Hematopoietic multipotent progenitor cell treated with erythropoietin and hydrocortisone succinate and interleukin-3 and kit ligand, for 17 days (in vitro differentiated cells): ENCODE measurements around the gene TRNP1.
A peak's percentile ranks its signal among the peaks of the same experiment; 100 is the strongest.

Source experiments
- DNase-seq: peaks from one replicate; pipeline ENCODE4 v3.0.0-alpha.2; 2015; ENCODE audit warnings: low spot score

Gene TRNP1

DNA sequence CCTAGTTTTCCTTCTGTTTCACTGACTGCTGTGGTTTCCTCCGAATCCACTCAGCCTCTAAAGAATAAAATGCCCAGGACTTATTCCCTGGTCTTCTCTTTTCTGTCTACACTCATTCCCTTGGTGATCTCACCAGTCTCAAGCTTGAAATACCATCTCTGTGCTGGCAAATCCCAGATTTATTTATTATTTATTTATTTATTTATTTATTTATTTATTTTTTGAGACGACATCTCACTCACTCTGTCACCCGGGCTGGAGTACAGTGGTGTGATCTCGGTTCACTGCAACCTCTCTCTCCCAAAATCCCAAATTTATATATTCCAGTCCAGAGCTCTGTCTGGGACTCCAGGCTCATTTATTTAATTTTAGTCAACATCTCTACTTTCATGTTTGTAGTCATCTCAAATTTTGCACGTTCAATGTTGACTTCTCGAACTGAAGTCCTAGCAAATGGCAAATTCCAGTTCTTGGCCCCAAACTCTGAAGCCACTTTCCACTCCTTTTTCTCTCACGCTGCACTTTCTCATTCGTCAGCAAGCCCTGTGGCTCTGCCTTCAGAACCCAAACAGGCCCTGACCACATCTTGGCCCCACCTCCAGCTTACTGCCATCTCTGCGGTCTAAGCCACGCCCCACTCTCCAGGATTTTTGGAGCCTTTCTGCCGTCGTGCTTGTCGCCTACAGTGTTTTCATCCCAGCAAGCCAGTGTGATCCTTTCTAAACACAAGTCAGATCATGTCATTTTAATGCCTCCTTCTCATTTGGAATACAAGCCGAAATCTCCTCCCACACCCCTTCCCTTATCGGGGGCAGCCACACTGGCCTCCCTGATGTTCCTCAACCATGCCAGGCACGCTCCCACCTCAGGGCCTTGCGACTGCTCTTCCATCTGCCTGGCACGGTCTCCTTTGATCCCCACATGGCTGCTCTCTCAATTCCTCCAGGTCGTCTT lies 33.4 kb downstream of the TRNP1 start:
- DNase-seq = no peak

DNA sequence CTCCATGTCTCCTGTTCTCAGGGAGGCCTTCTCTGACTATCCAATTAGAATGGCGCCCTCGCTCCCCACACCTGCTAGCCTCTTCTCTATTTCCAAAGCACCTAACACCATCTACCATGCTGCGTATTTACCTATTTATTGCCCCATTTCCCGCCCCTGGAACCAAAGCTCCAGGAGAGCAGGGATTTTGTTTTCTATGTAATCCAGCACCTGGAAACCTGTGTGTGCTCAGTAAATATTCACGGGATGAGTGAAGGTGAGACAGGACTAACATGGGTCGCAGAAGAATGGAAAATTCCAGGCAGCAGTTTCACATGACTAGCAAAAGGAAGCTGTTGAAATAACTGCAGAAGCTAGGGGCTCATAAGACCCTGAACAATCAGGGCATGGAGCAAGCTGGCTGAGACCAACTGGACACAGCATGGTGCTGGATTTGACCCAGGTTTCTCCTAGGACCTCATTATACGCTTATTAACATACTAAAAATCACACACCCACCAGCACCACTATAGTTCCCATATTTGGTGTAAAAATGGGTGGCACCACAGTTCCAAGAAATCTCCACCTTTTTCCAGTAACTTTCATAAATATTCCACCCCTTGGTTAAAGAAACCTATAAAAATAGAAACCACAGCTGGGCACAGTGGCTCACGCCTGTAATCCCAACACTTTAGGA lies 34.2 kb downstream of the TRNP1 start:
- no peak for DNase-seq

DNA sequence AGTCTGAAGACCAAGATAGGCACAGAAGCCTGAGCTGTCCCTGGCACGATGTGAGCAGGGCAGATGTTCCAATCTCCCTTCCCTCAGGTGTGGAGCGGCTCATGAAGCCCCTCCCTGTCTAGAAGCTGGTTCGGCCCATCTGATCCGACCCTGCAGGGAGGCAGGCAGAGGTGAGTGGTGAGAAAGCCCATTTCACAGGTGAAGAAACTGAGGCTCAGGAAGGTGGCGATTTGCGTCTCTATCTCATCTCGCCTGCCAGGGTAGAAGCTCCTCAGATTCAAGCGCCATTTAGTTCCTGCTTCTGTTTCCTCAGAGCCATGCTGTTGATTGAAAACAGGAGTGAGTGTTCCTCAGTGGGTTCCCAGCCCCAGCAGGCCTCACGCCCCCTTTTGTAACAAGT lies 36.0 kb downstream of the TRNP1 start:
- no peak for DNase-seq

DNA sequence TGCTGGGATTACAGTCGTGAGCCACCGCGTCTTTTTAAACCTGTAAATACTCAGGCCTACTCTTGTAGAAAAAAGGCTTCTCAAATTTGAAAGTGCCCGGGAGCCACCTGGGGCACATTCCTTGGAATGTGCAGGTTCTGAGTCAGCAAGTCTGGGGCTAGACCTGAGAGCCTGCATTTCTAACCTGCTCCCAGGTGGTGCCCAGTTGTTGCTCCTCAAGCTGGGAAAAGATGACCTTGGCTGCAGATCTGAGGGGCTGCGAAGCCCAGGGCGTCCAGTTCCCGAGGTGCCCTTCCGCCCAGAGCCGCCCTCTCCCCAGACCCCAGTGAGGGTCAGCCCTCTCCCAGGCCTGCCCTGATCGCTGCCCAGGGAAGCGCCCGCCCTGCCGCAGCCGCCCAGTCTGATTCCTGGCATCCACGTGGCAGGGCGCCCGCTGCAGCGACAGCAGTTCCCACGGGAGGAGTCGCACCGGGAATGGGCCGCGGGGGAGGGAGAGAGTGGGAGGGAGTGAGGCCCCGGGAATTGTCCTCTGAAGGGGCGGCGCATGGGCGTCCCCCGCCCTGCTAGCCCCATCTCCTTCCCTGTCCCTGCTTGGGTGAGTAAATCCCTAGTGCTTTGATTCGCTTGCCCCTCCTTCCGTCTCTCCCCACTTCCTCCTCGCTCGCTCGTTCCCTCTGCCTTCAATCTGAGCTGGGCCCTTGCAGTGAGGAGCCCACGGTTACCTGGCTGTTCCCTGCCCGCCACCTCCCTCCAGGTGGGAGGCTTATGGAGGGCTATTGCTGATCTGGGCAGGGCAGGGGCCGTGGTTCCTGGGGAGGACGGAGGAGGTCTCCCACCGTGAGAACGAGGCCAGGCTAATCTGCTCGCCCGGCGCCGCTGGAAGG lies 38.0 kb downstream of the TRNP1 start:
- no peak for DNase-seq

DNA sequence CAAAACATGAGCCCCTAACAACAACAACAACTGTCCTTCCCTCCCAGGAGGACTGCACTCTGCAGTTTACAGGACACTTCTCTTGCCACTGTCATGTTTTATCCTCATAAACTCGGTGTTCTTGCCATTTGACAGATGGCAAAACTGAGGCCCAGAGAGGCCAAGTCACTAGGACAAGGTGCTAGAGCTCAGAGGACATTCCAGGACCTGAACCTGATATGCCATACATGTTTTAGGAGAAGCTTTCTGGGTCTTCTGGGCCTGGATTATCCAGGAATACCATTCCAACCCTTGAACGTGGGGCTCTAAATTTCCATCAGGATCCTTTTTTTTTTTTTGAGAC lies 38.6 kb downstream of the TRNP1 start:
- DNase-seq = no peak

DNA sequence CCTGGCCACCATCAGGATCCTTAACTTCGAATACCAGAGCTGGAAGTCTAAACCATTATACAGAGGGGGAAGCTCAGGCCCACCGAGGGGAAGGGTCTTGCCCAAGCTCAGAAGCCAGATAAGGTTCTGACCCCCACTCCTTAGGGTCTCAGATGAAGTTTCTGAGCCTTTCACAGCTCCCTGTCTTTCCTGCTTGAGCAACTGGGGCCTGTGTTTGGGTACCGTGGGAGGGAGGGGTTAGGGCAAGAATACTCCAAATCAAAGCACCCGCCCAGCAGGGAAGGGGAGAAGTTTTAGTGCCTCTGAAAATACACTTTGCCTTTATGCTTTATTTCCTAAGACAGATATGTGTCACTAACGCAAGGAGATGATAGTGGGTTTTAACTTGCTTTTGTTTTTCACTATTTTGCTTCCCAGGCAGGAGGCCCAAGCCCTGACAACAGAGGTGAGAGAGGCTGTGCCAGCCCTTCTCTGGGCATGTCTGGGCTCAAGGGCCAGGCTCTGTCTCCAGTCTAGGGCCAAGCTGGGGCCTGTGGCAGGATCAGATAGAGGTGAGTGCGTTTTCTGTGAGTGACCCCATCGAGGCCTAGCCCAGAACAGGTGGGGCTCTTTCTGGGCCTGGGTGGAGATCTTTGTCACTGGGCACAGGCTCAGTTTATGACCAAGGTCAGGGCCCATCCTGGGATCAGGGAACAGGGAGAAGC lies 39.7 kb downstream of the TRNP1 start:
- no peak for DNase-seq

DNA sequence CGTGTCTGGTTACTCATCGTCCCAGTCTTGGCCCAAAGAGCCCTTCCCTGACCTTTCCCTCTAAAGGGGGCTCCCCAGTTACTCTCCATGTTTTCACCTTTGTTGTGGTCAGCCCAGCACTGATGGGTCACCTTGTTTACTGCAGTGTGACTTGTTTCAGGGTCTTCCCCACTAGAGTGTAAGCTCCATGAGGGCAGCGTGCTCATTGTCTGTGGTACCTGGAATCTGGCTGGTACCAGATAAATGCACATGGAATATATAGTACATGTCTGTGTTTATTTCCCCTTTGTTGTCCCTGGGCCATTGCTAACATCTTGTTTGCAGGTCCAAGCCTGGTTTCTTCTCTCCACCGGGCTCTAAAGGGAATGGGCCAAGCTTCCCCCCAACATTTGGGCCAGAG lies 41.9 kb downstream of the TRNP1 start:
- no peak for DNase-seq

DNA sequence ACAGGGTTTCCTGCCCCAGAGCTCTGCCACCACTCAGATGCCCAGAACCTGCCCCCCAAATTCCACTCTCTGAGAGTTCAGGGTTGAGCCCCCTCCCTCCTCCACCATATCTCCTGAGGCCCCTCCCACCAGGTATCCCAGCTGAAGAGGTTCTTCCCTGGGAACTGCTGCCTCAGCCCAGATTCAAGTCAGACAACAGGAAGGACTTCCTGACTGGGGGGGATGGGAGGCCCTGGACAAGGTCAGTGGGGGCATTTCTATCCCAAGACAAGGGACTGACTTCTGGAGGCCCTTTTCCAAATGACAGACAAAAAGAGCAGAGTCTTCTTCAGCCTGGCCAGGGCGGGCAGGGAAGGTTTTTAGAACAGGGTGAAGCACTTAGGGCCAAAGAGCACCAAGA lies 43.2 kb downstream of the TRNP1 start:
- no peak for DNase-seq

DNA sequence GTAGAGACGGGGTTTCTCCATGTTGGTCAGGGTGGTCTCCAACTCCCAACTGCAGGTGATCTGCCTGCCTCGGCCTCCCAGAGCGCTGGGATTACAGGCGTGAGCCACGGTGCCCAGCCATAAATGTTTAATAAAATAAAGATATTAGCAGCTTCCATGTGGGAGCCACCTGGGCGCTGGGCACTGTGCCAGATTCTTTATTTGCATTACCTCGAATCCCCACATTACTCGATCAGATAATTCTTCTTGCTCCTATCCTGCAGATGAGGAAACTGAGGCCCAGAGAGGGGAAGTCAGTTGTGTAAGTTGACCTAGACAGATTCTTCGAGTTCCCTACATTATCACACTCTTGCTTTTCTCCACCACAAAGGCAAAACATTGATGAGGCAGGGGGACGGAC lies 44.0 kb downstream of the TRNP1 start:
- no peak for DNase-seq

DNA sequence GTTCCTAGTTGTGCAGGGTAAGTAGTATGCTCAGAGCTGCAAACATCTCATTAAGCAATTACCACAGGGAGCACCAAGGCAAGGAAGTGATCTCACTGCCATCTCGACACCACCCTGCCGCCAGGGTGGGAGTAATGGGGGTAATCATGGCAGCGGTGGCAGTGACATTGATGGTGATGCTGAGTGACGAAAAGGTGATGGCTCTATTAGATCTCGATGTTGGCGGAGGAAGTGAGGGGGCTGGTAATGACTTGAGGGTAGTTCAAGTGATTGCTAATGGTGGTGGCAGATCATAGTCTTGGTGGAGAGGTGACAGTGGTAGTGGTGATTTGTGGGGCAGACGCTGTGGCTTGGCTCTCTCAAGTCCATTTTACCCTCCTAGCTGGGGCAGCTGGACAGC lies 44.5 kb downstream of the TRNP1 start:
- DNase-seq = no peak

DNA sequence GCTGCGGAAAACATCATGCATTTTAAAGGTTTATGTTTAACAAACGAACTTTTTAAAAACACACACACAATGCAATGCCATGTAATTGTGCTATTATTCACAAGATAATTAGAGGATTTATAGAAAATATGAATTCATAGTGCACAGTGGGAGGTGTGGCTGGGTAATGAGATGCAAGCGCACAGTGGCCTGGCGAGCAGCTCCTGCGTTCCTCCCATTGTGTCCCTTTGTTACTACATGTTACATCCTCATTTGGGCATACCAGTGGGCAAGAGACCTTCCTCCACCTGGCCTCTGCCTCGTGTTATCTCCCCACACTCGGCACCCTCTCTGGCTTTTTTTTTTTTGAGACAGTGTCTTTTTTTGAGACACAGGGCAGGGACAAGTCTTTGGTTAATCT lies 49.2 kb downstream of the TRNP1 start:
- DNase-seq = no peak

DNA sequence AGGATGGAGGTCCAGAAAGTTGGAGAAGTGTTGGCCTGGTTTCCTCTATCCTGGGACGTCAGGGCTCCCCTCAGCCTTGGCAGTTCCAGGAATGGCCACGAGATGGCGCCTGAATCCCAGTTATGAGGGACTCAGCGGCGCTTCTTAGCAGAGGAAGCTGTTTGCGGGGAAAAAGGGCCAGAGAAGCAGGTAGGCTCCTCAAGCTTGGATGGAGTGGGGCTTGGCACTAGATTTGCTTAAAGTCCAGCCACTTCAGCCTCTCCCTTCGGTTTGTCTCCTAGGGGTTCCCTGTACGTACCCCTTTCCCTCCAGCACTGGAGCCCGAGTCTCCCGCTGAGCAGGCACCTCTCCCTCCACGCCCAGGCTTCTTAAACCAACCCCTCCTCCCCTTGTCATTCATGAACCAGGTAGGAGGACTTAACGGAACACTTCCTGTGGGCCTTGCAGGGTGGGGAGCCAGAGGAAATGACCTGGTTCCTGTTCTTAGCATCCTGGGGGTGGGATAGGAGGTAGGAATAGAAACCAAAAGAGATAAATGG lies 51.2 kb downstream of the TRNP1 start:
- peak; percentile 87 for DNase-seq

DNA sequence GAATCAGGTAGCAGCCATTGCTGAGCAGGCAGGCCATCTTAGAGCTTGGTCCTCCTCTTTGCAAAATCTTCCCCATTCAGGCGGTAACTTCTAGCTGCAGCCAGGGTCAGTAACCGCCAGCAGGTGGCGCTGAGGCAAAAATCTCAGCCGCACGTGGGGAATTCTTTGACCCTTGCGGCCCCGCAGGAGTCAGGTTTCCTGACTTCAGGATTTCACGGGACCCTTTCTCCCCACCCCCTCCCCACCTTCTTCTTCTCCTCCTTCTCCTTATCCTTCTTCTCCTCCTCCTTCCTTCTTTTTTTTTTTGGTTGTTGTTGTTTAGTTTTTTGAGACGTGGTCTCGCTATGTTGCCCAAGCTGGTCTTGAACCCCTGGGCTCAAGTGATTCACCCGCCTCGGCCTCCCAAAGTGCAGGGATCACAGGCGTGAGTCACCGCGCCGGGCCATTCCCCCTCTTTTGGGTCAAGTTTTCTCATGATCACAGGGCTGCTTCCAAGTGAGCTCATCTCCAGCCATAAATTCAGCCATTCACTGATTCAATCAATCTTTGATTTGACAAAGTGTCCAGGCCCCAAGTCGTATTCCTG lies 52.6 kb downstream of the TRNP1 start:
- DNase-seq = peak; percentile 68

DNA sequence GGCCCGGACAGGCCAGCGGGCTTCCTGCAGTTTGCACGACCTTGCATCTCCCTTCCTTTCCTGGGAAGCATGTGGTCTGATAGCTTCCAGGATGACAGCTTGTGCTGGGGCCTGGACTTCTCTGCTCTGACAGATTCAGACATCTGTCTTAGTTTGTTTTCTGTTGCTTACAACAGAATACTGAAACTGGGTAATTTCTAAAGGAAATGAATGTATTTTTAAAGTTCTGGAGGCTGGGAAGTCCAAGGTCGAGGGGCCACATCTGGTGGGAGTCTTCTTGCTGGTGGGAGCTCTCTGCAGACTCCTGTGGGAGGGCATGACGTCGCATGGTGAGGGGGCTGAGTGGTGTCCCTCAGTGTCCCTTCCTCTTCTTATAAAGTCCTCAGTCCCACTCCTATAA lies 54.4 kb downstream of the TRNP1 start:
- DNase-seq = no peak

DNA sequence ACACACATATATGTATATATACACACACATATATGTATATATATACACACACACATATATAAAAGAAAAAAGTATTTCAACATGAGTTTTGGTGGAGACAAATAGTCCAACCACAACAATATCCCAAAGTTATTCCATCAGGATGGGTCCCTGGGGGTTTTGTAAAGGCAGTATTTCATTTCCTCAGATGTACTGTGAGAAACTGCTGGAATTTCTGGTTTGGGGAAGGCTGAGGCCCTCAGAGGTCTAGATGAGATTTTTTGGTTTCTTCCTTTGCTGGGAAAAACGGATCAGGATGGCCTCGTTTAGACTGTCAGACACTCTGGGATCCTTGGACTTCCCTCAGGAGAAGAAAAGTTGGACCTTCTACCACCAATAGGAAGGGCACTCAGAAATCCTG lies 55.6 kb downstream of the TRNP1 start:
- DNase-seq = no peak

DNA sequence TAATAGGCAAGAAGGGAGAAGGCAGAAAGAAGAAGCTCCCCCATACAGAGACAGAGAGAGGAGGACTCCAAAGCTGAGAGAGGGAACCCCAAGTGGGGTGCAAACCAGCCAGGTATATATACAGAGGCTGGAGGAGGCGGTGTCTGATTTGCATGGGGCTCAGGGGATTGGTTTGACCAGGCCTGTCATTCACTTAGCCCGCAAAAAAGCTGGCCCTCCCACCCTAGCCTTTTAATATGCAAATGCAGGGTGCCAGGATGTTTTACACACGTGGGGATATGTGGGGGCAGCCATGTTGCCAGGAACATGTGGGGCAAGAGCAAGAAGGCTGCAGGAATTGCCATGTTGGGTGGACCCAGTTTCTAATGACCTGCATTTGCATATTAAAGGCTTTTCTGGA lies 56.1 kb downstream of the TRNP1 start:
- DNase-seq = no peak
